Measurements from ENCODE around the gene CCDC107. TPM values are rescaled to one million over a fixed set of nuclear protein-coding genes. Genes with fewer than 3 reads are reported as not detected.

CCDC107 gene
- total RNA-seq, 1 donor from 2014 or later: 32.5 TPM

DNA sequence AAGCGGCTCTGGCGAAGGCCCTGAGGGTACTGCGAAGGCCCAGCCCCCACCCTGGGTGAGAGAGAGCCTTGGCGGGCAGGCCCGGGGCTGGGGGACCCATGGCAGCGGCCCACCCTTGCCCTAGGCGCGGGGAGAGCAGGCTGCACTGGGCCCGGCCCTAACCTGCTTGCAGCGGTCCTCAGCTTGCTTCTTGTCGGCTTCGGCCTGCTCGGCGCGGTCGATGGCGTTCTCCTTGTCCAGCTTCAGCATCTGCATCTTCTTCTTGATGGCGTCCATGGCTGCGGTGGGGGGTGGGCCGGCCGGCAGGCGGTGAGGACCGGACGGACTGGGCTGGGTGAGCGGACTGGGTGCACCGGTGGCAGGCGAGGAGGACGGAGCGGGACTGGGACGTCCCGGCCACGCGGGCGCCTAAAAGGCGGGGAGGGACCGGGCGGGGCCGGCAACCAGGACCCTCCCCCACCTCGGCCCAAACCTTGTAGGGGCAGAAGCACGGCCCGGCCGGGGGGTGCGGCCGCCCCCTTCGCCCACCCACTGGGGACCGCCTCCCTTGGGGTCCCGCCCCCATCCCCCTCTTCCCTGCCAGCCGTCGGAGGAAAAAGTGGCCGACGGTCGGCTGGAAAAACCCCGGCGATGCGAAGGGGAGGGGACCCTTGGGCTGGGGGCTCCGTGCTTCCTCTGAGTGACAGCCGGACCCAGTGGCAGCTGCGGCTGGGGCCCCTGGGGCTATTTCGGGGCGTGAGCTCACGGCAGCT is 31.6 kb downstream of the CCDC107 start, which contains the start of gene TPM2:
TSS of gene TPM2 (minus strand) at position 384 of the 752 bp plus-strand sequence. CDS start at position 276, 108 bp downstream.
- TF ChIP-seq, protein P1, sequence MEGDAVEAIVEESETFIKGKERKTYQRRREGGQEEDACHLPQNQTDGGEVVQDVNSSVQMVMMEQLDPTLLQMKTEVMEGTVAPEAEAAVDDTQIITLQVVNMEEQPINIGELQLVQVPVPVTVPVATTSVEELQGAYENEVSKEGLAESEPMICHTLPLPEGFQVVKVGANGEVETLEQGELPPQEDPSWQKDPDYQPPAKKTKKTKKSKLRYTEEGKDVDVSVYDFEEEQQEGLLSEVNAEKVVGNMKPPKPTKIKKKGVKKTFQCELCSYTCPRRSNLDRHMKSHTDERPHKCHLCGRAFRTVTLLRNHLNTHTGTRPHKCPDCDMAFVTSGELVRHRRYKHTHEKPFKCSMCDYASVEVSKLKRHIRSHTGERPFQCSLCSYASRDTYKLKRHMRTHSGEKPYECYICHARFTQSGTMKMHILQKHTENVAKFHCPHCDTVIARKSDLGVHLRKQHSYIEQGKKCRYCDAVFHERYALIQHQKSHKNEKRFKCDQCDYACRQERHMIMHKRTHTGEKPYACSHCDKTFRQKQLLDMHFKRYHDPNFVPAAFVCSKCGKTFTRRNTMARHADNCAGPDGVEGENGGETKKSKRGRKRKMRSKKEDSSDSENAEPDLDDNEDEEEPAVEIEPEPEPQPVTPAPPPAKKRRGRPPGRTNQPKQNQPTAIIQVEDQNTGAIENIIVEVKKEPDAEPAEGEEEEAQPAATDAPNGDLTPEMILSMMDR (IDR thresholded peaks at IDR 0.05; ENCODE audit: partially characterized antibody, unreplicated experiment): no peak
- Mint-ChIP-seq H3K4me3 (ENCODE audit: unreplicated experiment) (peak within 1 kb of the TSS; percentile 92), H3K4me1 (ENCODE audit: low read depth, unreplicated experiment) (peaks cover 30% of the 10 kb centered on the region), H3K27me3 (ENCODE audit: unreplicated experiment) (peaks cover 6% of the 10 kb centered on the region), H3K9me3 (ENCODE audit: unreplicated experiment) (peaks cover 12% of the 10 kb centered on the region), H3K36me3 (ENCODE audit: unreplicated experiment) (no peaks in the 10 kb centered on the region), H3K27ac (ENCODE audit: unreplicated experiment) (peak within 1 kb of the TSS; percentile 78)
- DNase-seq: peak; percentile 69

DNA sequence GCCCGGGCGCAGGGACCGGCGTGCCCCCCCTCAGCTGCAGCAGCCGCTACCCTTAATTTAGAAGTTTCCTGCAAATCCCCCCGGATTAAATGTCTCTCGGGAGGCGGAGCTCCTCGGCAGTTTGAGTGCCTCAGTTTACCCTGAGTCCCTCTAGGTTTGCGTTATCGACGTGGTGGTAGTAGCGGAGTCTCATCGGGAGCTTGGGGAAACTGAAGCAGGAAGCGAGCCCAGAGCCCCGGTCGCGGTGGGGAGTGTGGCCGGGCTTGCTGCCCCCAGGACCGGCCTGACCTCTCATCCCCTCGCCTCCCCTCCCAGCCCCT is 32.2 kb downstream of the CCDC107 start:
- H3K4me1 Mint-ChIP-seq (ENCODE audit: low read depth, unreplicated experiment): peaks cover 30% of the 10 kb centered on the region
- peak overlapping the region; percentile 81 for H3K4me3 Mint-ChIP-seq (ENCODE audit: unreplicated experiment)
- H3K27me3 Mint-ChIP-seq (ENCODE audit: unreplicated experiment): peaks cover 6% of the 10 kb centered on the region
- H3K36me3 Mint-ChIP-seq (ENCODE audit: unreplicated experiment): no peaks in the 10 kb centered on the region
- TF ChIP-seq, protein P1 (IDR thresholded peaks at IDR 0.05; ENCODE audit: partially characterized antibody, unreplicated experiment): no peak
- no peak overlapping the region for H3K27ac Mint-ChIP-seq (ENCODE audit: unreplicated experiment)
- no peak for DNase-seq
- H3K9me3 Mint-ChIP-seq (ENCODE audit: unreplicated experiment): peaks cover 12% of the 10 kb centered on the region

DNA sequence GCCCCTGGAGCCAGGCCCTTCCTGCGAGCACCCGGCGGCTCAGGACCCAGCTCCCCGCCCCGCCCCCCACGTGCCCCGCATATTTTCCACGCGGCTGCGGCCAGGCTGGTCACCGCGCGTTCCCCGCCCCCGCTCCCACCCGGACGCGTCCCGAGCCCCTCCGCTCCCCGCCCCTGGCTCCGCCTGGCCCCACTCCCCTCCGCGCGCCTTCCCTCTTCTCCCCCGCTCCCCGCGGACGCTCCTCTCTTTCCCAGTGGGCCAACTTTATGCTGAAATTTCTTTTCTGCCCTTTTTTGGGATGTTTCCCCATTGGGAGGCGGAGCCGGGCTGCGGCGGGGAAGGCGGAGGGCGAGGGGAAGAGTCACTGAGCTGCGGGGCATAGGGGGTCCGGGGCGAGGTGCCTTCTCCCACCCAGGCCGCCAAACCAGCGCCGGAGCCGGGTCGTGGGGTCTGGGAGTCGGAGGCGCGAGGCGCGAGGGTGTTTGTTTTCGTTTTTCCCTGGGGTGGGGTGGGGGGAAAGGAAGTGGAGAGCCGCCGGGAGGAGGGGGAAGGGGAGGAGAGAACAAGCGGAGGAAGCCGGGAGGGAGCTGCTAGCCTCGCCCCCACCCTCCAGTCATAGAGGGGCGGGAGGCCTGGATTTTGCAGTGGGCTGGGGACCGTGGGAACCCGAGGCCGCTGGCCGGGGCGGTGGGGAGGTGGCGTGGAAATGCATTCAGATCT is 32.7 kb downstream of the CCDC107 start:
- no peaks in the 10 kb centered on the region for H3K36me3 Mint-ChIP-seq (ENCODE audit: unreplicated experiment)
- peak overlapping the region; percentile 87 for H3K4me3 Mint-ChIP-seq (ENCODE audit: unreplicated experiment)
- H3K4me1 Mint-ChIP-seq (ENCODE audit: low read depth, unreplicated experiment): peaks cover 29% of the 10 kb centered on the region
- peak overlapping the region; percentile 43 for H3K27ac Mint-ChIP-seq (ENCODE audit: unreplicated experiment)
- TF ChIP-seq, protein P1 (IDR thresholded peaks at IDR 0.05; ENCODE audit: partially characterized antibody, unreplicated experiment): no peak
- DNase-seq: peak; percentile 62
- peaks cover 6% of the 10 kb centered on the region for H3K27me3 Mint-ChIP-seq (ENCODE audit: unreplicated experiment)
- H3K9me3 Mint-ChIP-seq (ENCODE audit: unreplicated experiment): peaks cover 12% of the 10 kb centered on the region

DNA sequence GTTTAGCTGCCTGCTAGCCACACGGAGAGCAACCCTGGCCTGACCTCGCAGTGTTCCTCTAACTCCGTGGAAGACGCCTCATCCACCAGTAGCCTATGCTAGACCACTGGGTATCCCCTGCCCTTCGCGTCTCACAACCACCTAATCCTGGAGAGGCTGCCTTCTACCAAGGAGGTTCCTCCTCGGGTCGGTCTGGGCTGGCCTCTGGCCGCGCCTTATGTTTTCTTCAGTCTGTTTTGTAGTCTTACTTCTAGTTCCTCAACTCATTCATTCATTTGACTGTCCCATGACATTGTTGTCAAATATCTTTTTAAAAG is 33.2 kb downstream of the CCDC107 start:
- TF ChIP-seq, protein P1 (IDR thresholded peaks at IDR 0.05; ENCODE audit: partially characterized antibody, unreplicated experiment): no peak
- H3K9me3 Mint-ChIP-seq (ENCODE audit: unreplicated experiment): peaks cover 11% of the 10 kb centered on the region
- H3K27ac Mint-ChIP-seq (ENCODE audit: unreplicated experiment): peak overlapping the region; percentile 38
- H3K27me3 Mint-ChIP-seq (ENCODE audit: unreplicated experiment): peaks cover 6% of the 10 kb centered on the region
- no peaks in the 10 kb centered on the region for H3K36me3 Mint-ChIP-seq (ENCODE audit: unreplicated experiment)
- DNase-seq: no peak
- peaks cover 27% of the 10 kb centered on the region for H3K4me1 Mint-ChIP-seq (ENCODE audit: low read depth, unreplicated experiment)
- peak overlapping the region; percentile 87 for H3K4me3 Mint-ChIP-seq (ENCODE audit: unreplicated experiment)

DNA sequence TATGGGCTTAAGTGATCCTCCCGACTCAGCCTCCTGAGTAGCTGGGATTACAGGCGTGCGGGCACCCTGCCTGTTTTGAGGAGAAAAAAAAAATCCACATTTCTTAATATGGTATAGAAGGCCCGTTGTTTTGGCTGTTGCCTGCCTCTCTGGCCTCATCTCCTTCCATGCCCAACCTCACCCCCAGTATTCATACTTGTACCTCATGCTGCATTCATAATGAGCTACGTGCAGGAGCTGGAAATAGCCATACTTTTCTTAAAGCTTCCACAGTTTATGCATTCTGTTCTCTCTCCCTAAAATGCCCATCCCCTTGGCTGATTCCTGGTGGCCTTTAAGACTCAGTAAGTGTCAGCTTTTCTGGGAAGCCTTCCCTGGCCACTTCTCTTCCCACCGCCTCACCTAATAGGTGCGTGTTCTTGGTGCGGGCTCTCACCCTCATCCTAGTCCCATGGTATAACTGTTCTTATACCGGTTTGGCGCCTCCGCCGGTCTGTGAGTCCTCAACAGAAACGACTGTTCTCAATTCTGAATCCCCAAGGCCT is 33.7 kb downstream of the CCDC107 start:
- H3K36me3 Mint-ChIP-seq (ENCODE audit: unreplicated experiment): no peaks in the 10 kb centered on the region
- DNase-seq: no peak
- H3K4me3 Mint-ChIP-seq (ENCODE audit: unreplicated experiment): peak overlapping the region; percentile 87
- H3K4me1 Mint-ChIP-seq (ENCODE audit: low read depth, unreplicated experiment): peaks cover 22% of the 10 kb centered on the region
- TF ChIP-seq, protein P1 (IDR thresholded peaks at IDR 0.05; ENCODE audit: partially characterized antibody, unreplicated experiment): no peak
- peaks cover 8% of the 10 kb centered on the region for H3K27me3 Mint-ChIP-seq (ENCODE audit: unreplicated experiment)
- H3K27ac Mint-ChIP-seq (ENCODE audit: unreplicated experiment): no peak overlapping the region
- peaks cover 11% of the 10 kb centered on the region for H3K9me3 Mint-ChIP-seq (ENCODE audit: unreplicated experiment)

All from glutamatergic neuron (in vitro differentiated cells).